GM12874 (cell line): ENCODE data around the gene FNDC3A.

Source experiments
- CTCF ChIP-seq: IDR thresholded peaks from 2 replicates; pipeline ENCODE4 v1.5.1; 2011; ENCODE audit warnings: low read depth, mild to moderate bottlenecking, control low read depth, low read length, moderate library complexity; ENCODE audit not compliant: insufficient read depth

FNDC3A gene

GRCh38 chr13:48962281-48962680, 13.4 kb upstream of the FNDC3A start:
- TF ChIP-seq CTCF, result no peak

GRCh38 chr13:48965736-48966135, 10.0 kb upstream of the FNDC3A start:
- no peak for TF ChIP-seq CTCF

DNA sequence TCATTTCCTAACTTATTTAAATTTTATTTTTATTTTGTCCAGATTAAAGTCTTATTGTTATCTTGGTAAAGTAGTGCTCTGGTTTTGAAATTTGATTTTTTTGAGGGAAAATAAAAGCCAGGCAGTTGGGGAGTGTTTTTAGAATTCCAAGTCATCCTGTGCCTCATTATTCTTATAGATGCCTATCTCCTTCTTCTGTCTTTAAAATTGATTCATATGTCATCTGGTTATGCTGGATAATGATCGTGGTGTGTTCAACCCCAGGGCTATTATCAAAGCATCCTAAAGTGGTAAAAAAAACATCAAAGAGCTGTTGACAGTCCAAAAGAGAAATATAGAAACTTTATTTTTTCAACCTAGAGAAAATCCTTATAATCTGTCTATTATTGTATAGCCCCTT, 6.0 kb upstream of the FNDC3A start:
- TF ChIP-seq CTCF, result no peak

- no peak for TF ChIP-seq CTCF
These were observed 1.8 kb upstream of the FNDC3A start for GRCh38 chr13:48973845-48974431.

GRCh38 chr13:48975101-48975855, 434 bp upstream of the FNDC3A start:
- no peak for TF ChIP-seq CTCF

- no peak for TF ChIP-seq CTCF
These were observed 1.0 kb downstream of the FNDC3A start for GRCh38 chr13:48976576-48977285.

DNA sequence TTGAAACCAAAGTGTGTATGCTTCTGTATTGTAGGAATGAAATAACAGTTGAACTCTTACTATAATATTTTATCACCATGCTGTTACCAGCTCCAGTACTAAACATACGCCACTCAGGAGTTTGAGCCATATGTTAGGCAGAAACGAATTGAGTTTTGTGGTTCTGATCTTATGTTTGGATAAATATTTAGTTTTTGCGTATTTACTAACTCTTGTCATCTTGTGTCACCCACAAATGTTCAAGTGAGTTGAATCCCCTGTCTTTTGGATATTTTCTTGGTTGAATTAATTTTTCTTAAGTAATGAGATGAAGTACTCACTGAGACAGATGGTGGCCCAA, 1.5 kb downstream of the FNDC3A start:
- TF ChIP-seq CTCF, result no peak
